Activated B cell treated with CpG ODN at 0.5 μM for 24 hours (primary cell): ENCODE data around the gene PALM. TPM values are rescaled to one million over a fixed set of nuclear protein-coding genes. Genes with fewer than 3 reads are reported as not detected.

Source experiments
- ATAC-seq: fragments of 200-7000 bp; cut with Tn5 transposase; one replicate; pipeline ENCODE4 v1.10.0; 2021; ENCODE audit warnings: low read depth, mild to moderate bottlenecking, moderate library complexity
- CTCF ChIA-PET: fragments of 350-600 bp; sonication (Branson Sonifier 250); formaldehyde crosslinking; loops from one replicate; lab custom pipeline; 2021; ENCODE audit warnings: antibody characterized with exemption; lab: Charles Lee
- POLR2A ChIA-PET: fragments of 350-600 bp; sonication (Branson Sonifier 250); formaldehyde crosslinking; loops from one replicate; lab custom pipeline; 2021; ENCODE audit warnings: antibody characterized with exemption; lab: Charles Lee
- DNase-seq: peaks from one replicate; pipeline ENCODE4 v3.0.0; 2022
- H3K27ac Mint-ChIP-seq: one replicate; pipeline ENCODE4 v1.8.0; 2020; ENCODE audit warnings: mixed read lengths
- H3K27me3 Mint-ChIP-seq: one replicate; pipeline ENCODE4 v1.8.0; 2021; ENCODE audit warnings: mixed read lengths
- H3K36me3 Mint-ChIP-seq: one replicate; pipeline ENCODE4 v1.8.0; 2021; ENCODE audit warnings: low read depth, mixed read lengths
- H3K4me1 Mint-ChIP-seq: one replicate; pipeline ENCODE4 v1.8.0; 2021; ENCODE audit warnings: mixed read lengths
- H3K4me3 Mint-ChIP-seq: one replicate; pipeline ENCODE4 v1.8.0; 2020; ENCODE audit warnings: mild to moderate bottlenecking, mixed read lengths
- H3K9me3 Mint-ChIP-seq: one replicate; pipeline ENCODE4 v1.8.0; 2020; ENCODE audit warnings: mixed read lengths
- CTCF ChIP-seq: fragments of 200-600 bp; IDR thresholded peaks from one replicate; pipeline ENCODE4 v1.8.0; 2022; ENCODE audit warnings: antibody characterized with exemption, mild to moderate bottlenecking
- intact Hi-C: fragments of 100-400 bp; cut with micrococcal nuclease; formaldehyde crosslinking; loops from one replicate; pipeline ENCODE4 v1.15.1; 2024
- total RNA-seq: library from RNA; stranded (reverse); gene quantifications from 2 replicates; pipeline ENCODE4 v1.2.3, GENCODE V29; 2022

PALM gene
- total RNA-seq, 1 donor from 2014 or later: not detected

DNA sequence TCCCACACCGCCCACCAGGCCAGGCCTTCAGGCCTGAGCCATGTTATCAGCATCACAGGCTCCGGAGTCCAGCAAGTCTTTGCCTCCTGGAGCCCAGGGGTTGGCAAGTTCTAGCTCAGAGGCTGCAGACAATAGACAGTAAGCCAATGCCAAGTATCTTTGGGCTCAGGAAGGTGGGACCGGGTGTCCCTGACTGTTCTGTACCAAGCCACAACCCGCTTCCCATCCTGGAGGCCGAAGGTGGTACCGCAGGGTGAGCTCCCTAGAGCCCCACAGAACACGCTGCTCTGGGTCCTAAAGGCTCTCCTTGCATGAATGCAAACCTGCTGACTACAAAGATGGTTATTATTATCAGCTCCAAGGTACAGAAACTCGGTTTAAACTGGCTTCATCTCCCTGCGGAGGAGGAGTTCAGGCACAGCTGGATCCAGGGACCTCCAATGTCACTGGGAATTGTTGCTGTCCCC, 38.1 kb upstream of the PALM start:
- POLR2A ChIA-PET: interaction anchor here (1.1 kb wide), 1 partner anchor 126 kb away, joined by 3 read pairs; no protein-coding TSS in a partner anchor
- DNase-seq (no peak), ATAC-seq (no peak)
- H3K4me1 Mint-ChIP-seq: peaks cover 4% of the 10 kb centered on the region
- H3K36me3 Mint-ChIP-seq: no peaks in the 10 kb centered on the region
- intact Hi-C loops: no loop called here
- TF ChIP-seq CTCF: no peak
- H3K4me3 Mint-ChIP-seq: no peak overlapping the region
- H3K27me3 Mint-ChIP-seq: peaks cover 17% of the 10 kb centered on the region
- no peaks in the 10 kb centered on the region for H3K9me3 Mint-ChIP-seq
- CTCF ChIA-PET: interaction anchor here (1.8 kb wide), 1 partner anchor 9 kb away, joined by 4 read pairs; no protein-coding TSS in a partner anchor
- H3K27ac Mint-ChIP-seq: no peak overlapping the region

GRCh38 chr19:674282-675151, 34.2 kb upstream of the PALM start:
- H3K27me3 Mint-ChIP-seq: peaks cover 16% of the 10 kb centered on the region
- no peaks in the 10 kb centered on the region for H3K9me3 Mint-ChIP-seq
- CTCF ChIA-PET: no interaction called here
- no peak overlapping the region for H3K27ac Mint-ChIP-seq
- H3K4me1 Mint-ChIP-seq: peaks cover 8% of the 10 kb centered on the region
- POLR2A ChIA-PET: no interaction called here
- TF ChIP-seq CTCF: no peak
- intact Hi-C loops: no loop called here
- no peak overlapping the region for H3K4me3 Mint-ChIP-seq
- no peaks in the 10 kb centered on the region for H3K36me3 Mint-ChIP-seq
- DNase-seq (no peak), ATAC-seq (no peak)

DNA sequence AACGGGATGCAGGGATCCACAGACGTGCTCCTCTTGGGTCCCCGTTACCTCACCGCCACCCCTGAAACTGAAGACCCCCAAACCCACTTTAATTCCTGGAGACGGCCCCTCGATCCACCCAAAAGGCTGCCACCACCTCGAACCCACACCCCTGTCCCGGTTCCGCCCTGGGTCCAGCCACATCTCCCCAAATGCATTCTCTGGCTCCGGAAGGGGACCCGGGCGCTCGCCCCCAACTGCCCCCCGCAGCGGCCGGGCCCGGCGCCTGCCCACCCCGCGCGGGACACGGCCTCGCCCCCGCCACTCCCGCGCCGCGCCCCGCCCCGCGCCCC, 32.8 kb upstream of the PALM start:
- ChIA-PET CTCF (interaction anchor here (1.4 kb wide), 1 partner anchor 58 kb away, joined by 4 read pairs; no protein-coding TSS in a partner anchor), POLR2A (interaction anchor here (0.6 kb wide), 1 partner anchor 240 kb away, joined by 3 read pairs; no protein-coding TSS in a partner anchor)
- DNase-seq: no peak
- intact Hi-C loops: no loop called here
- no peaks in the 10 kb centered on the region for H3K9me3 Mint-ChIP-seq
- H3K36me3 Mint-ChIP-seq: peaks cover 1% of the 10 kb centered on the region
- peaks cover 16% of the 10 kb centered on the region for H3K27me3 Mint-ChIP-seq
- no peak for ATAC-seq
- TF ChIP-seq CTCF: no peak
- H3K27ac Mint-ChIP-seq: no peak overlapping the region
- peaks cover 13% of the 10 kb centered on the region for H3K4me1 Mint-ChIP-seq
- no peak overlapping the region for H3K4me3 Mint-ChIP-seq

- ChIA-PET CTCF (interaction anchor here (1.4 kb wide), 1 partner anchor 58 kb away, joined by 4 read pairs; no protein-coding TSS in a partner anchor), POLR2A (interaction anchor here (0.6 to 0.8 kb wide), 2 partner anchors 13 to 240 kb away, joined by 3 to 4 read pairs; no protein-coding TSS in a partner anchor)
- Mint-ChIP-seq H3K27ac (no peak within 1 kb of the TSS), H3K4me3 (peak within 1 kb of the TSS; percentile 25), H3K27me3 (peaks cover 16% of the 10 kb centered on the region), H3K9me3 (no peaks in the 10 kb centered on the region), H3K36me3 (peaks cover 1% of the 10 kb centered on the region), H3K4me1 (peaks cover 15% of the 10 kb centered on the region)
- no peak for TF ChIP-seq CTCF
- no peak for DNase-seq
- ATAC-seq: no peak
- intact Hi-C loops: no loop called here
Measured at GRCh38 chr19:676339-677105, 32.2 kb upstream of the PALM start, which contains the start of gene FSTL3. Gene FSTL3 (plus strand): TSS chr19:676392. CDS start chr19:676424, 32 bp downstream.
